GM21423 (cell line): ENCODE results near the gene EXOSC10.
"Not testable (repeated sequence)": the region's sequence is repeated elsewhere in the genome, so short reads cannot be mapped to it uniquely, and the experiment has no call there.

Experiments
- ATAC-seq: cut with Tn5 transposase; IDR thresholded peaks from one replicate; pipeline ENCODE4 v1.9.1; 2021; ENCODE audit warnings: mild to moderate bottlenecking, moderate library complexity; ENCODE audit not compliant: unreplicated experiment

The EXOSC10 gene

DNA sequence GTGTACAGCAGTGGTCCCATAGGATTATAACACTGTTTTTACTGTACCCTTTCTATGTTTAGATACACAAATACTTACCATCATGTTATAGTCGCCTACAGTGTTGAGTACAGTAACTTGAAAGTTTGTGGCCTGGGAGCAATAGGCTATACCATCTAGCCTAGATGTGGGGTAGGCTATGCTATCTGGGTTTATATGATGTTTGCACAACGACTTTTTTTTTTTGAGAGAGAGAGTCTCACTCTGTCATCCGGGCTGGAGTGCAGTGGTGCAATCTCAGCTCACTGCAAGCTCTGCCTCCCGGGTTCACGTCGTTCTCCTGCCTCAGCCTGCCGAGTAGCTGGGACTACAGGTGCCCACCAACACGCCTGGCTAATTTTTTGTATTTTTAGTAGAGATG, 80.3 kb downstream of the EXOSC10 start:
- not testable (repeated sequence) for ATAC-seq
